ENCODE data around the gene HDAC5. TPM values are rescaled to one million over a fixed set of nuclear protein-coding genes. Genes with fewer than 3 reads are reported as not detected.

The HDAC5 gene
- polyA plus RNA-seq, 1 of the 3 experiments (the other 2 are of a cell fraction): 19.0 TPM

GRCh38 chr17:44084921-44085320, 38.5 kb downstream of the HDAC5 start:
- no peaks in the 10 kb centered on the region for H3K9me2 ChIP-seq
- no peak overlapping the region for H2AFZ ChIP-seq (ENCODE audit: low read depth)
- no peak for TF ChIP-seq TAF1 (IDR thresholded peaks at IDR 0.05; ENCODE audit: borderline replicate concordance, low read depth, low read length)
- no peaks in the 10 kb centered on the region for H3K9me3 ChIP-seq
- no peaks in the 10 kb centered on the region for H3K27me3 ChIP-seq (ENCODE audit: insufficient read depth)
- no peaks in the 10 kb centered on the region for H4K20me1 ChIP-seq (ENCODE audit: insufficient read depth)
- WGBS (ENCODE audit: low lambda C conversion rate): 98% methylated on average over 6 of the region's 7 CpGs
- H3F3A ChIP-seq (replicated peaks; ENCODE audit: insufficient read depth): peaks cover 20% of the 10 kb centered on the region
- peaks cover 12 to 15% of the 10 kb centered on the region in 2 experiments; a peak in 3 of 4 replicates for H3K4me1 ChIP-seq (ENCODE audit: control insufficient read depth in 1 of 2, insufficient read depth in 2 of 2, low read depth in 1 of 2, low read length in 1 of 2)
- no peaks in the 10 kb centered on the region for H3K79me2 ChIP-seq (ENCODE audit: insufficient read depth)
- H3K36me3 ChIP-seq (replicated peaks in 1 of 2; ENCODE audit: control insufficient read depth in 1 of 2, insufficient read depth in 2 of 2, low read length in 1 of 2): peaks cover 6 to 20% of the 10 kb centered on the region in 2 experiments
- no peak overlapping the region for H3K27ac ChIP-seq (ENCODE audit: low read depth in 2 of 2, low read length in 1 of 2)
- H3K4me2 ChIP-seq: no peak overlapping the region
- H3K4me3 ChIP-seq (ENCODE audit: low read depth in 2 of 2, low read length in 1 of 2): no peak overlapping the region
- no peak for DNase-seq
- ChIA-PET POLR2A (no interaction called here), CTCF (interaction anchor here (0.6 to 3.8 kb wide), 18 partner anchors 9 to 206 kb away, joined by 3 to 20 read pairs (median 4); no protein-coding TSS in a partner anchor)
- H3K9ac ChIP-seq: no peak overlapping the region

DNA sequence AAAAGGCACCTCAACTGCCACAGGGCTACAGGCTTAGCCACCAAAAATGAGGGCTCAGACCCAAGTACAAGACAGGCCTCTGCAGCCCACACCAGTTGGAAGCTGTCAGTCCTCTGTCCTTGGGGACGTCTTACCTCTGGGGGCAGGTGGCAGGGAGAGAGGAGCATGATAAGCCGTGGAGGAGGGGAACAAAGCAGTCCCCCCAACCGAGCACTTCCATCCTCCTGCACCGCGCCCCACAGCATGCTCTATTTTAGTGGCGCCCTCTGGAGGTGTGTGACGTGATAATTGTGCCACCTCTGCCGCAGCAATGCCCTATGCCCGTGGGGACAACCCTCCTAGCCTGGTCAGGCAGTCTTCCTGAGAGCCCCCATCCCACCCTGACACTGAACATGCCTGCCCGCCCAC, 39.3 kb downstream of the HDAC5 start:
- DNase-seq: peak; percentile 78
- H3K9me3 ChIP-seq: no peaks in the 10 kb centered on the region
- H3K79me2 ChIP-seq (ENCODE audit: insufficient read depth): no peaks in the 10 kb centered on the region
- no peak overlapping the region for H3K4me3 ChIP-seq (ENCODE audit: low read depth in 2 of 2, low read length in 1 of 2)
- no peaks in the 10 kb centered on the region for H3K9me2 ChIP-seq
- H3K9ac ChIP-seq: no peak overlapping the region
- no peak overlapping the region for H3K4me2 ChIP-seq
- POLR2A ChIA-PET: interaction anchor here (1.2 to 1.3 kb wide), 2 partner anchors 12 to 84 kb away, joined by 4 to 6 read pairs; no protein-coding TSS in a partner anchor
- H3F3A ChIP-seq (replicated peaks; ENCODE audit: insufficient read depth): peaks cover 18% of the 10 kb centered on the region
- H3K27ac ChIP-seq (ENCODE audit: low read depth in 2 of 2, low read length in 1 of 2): no peak overlapping the region
- TF ChIP-seq RAD21 (IDR thresholded peaks at IDR 0.05; ENCODE audit: low read length) (peak; percentile 41), CTCF (IDR thresholded peaks at IDR 0.05) (peak; percentile 60), SMC3 (IDR thresholded peaks at IDR 0.05; ENCODE audit: low read depth, low read length) (peak; percentile 13; the same call in 1 of the 2 replicates), TEAD4 (IDR thresholded peaks at IDR 0.05; ENCODE audit: borderline replicate concordance, insufficient read depth) (no peak), YY1 (IDR thresholded peaks at IDR 0.05; ENCODE audit: low read depth) (no peak)
- H3K4me1 ChIP-seq (ENCODE audit: control insufficient read depth in 1 of 2, insufficient read depth in 2 of 2, low read depth in 1 of 2, low read length in 1 of 2): peaks cover 12 to 15% of the 10 kb centered on the region in 2 experiments; a peak in 3 of 4 replicates
- CTCF ChIA-PET: interaction anchor here (0.6 to 3.8 kb wide), 23 partner anchors 10 to 206 kb away, joined by 3 to 20 read pairs (median 4); partner anchors contain the start of genes ASB16 and LSM12
- H3K27me3 ChIP-seq (ENCODE audit: insufficient read depth): no peaks in the 10 kb centered on the region
- H3K36me3 ChIP-seq (replicated peaks in 1 of 2; ENCODE audit: control insufficient read depth in 1 of 2, insufficient read depth in 2 of 2, low read length in 1 of 2): peaks cover 12 to 20% of the 10 kb centered on the region in 2 experiments
- 73% methylated on average over 9 of the region's 10 CpGs for WGBS (ENCODE audit: low lambda C conversion rate)
- H4K20me1 ChIP-seq (ENCODE audit: insufficient read depth): no peaks in the 10 kb centered on the region
- no peak overlapping the region for H2AFZ ChIP-seq (ENCODE audit: low read depth)

GRCh38 chr17:44083250-44083849, 40.1 kb downstream of the HDAC5 start:
- WGBS (ENCODE audit: low lambda C conversion rate): 84% methylated on average over 11 of the region's 12 CpGs
- CTCF ChIA-PET: interaction anchor here (0.6 to 3.8 kb wide), 23 partner anchors 9 to 268 kb away, joined by 3 to 20 read pairs (median 4); partner anchors contain the start of genes ASB16 and LSM12
- no peak overlapping the region for H3K27ac ChIP-seq (ENCODE audit: low read depth in 2 of 2, low read length in 1 of 2)
- H4K20me1 ChIP-seq (ENCODE audit: insufficient read depth): no peaks in the 10 kb centered on the region
- peak; percentile 50 for DNase-seq
- H3K79me2 ChIP-seq (ENCODE audit: insufficient read depth): no peaks in the 10 kb centered on the region
- H2AFZ ChIP-seq (ENCODE audit: low read depth): no peak overlapping the region
- H3F3A ChIP-seq (replicated peaks; ENCODE audit: insufficient read depth): peaks cover 16% of the 10 kb centered on the region
- no peak for TF ChIP-seq POLR2AphosphoS5 (IDR thresholded peaks at IDR 0.05; ENCODE audit: low read depth, low read length)
- TF ChIP-seq RAD21 (IDR thresholded peaks at IDR 0.05; ENCODE audit: low read length): peak; percentile 54
- TF ChIP-seq CTCF (IDR thresholded peaks at IDR 0.05): peak; percentile 25; the same call in 1 of the 2 replicates
- TF ChIP-seq SMC3 (IDR thresholded peaks at IDR 0.05; ENCODE audit: low read depth, low read length): peak; percentile 26; the same call in 1 of the 2 replicates
- no peaks in the 10 kb centered on the region for H3K27me3 ChIP-seq (ENCODE audit: insufficient read depth)
- H3K4me1 ChIP-seq (ENCODE audit: control insufficient read depth in 1 of 2, insufficient read depth in 2 of 2, low read depth in 1 of 2, low read length in 1 of 2): peaks cover 12 to 15% of the 10 kb centered on the region in 2 experiments; a peak in 3 of 4 replicates
- no peak overlapping the region for H3K9ac ChIP-seq
- POLR2A ChIA-PET: interaction anchor here (1.2 to 1.3 kb wide), 3 partner anchors 12 to 85 kb away, joined by 3 to 6 read pairs (median 4); no protein-coding TSS in a partner anchor
- H3K9me3 ChIP-seq: no peaks in the 10 kb centered on the region
- no peak overlapping the region for H3K4me3 ChIP-seq (ENCODE audit: low read depth in 2 of 2, low read length in 1 of 2)
- peaks cover 12 to 21% of the 10 kb centered on the region in 2 experiments for H3K36me3 ChIP-seq (replicated peaks in 1 of 2; ENCODE audit: control insufficient read depth in 1 of 2, insufficient read depth in 2 of 2, low read length in 1 of 2)
- H3K4me2 ChIP-seq: no peak overlapping the region
- no peaks in the 10 kb centered on the region for H3K9me2 ChIP-seq
